ENCODE measurements around the gene RPS2. TPM values are rescaled to one million over a fixed set of nuclear protein-coding genes. Genes with fewer than 3 reads are reported as not detected.
"Not testable (repeated sequence)": the region's sequence is repeated elsewhere in the genome, so short reads cannot be mapped to it uniquely, and the experiment has no call there.

RPS2 gene
- total RNA-seq, result 2,266 TPM
- 2,485 TPM for polyA plus RNA-seq
- long read RNA-seq, donor 1, transcript RPS2-201 (7 exons, 985 nt), result major isoform, 189 of 315 reads
- long read RNA-seq, donor 1, partial matches to known transcripts, result 121 of 315 reads
- long read RNA-seq, donor 1, other reads (novel, unspliced or antisense), result 5 of 315 reads
- long read RNA-seq, donor 2, result 0 reads
- long read RNA-seq, donor 3, transcript RPS2-201 (7 exons, 985 nt), result major isoform, 1,625 of 3,142 reads
- long read RNA-seq, donor 3, partial matches to known transcripts, result 1,390 of 3,142 reads
- long read RNA-seq, donor 3, other reads (novel, unspliced or antisense), result 120 of 3,142 reads
- long read RNA-seq, donor 4, transcript RPS2-201 (7 exons, 985 nt), result major isoform, 786 of 1,609 reads
- long read RNA-seq, donor 4, transcript RPS2-203 (3 exons, 878 nt), result minor isoform, 6 of 1,609 reads
- long read RNA-seq, donor 4, partial matches to known transcripts, result 760 of 1,609 reads
- long read RNA-seq, donor 4, other reads (novel, unspliced or antisense), result 55 of 1,609 reads
- long read RNA-seq, donor 5, transcript RPS2-203 (3 exons, 878 nt), result minor isoform, 11 of 4,440 reads
- long read RNA-seq, donor 5, transcript RPS2-201 (7 exons, 985 nt), result major isoform, 2,335 of 4,440 reads
- long read RNA-seq, donor 5, partial matches to known transcripts, result 1,880 of 4,440 reads
- long read RNA-seq, donor 5, other reads (novel, unspliced or antisense), result 212 of 4,440 reads
- long read RNA-seq, donor 6, transcript RPS2-201 (7 exons, 985 nt), result major isoform, 1,476 of 2,360 reads
- long read RNA-seq, donor 6, transcript RPS2-203 (3 exons, 878 nt), result minor isoform, 6 of 2,360 reads
- long read RNA-seq, donor 6, partial matches to known transcripts, result 769 of 2,360 reads
- long read RNA-seq, donor 6, other reads (novel, unspliced or antisense), result 108 of 2,360 reads
- long read RNA-seq, donor 7, transcript RPS2-201 (7 exons, 985 nt), result major isoform, 1,520 of 2,825 reads
- long read RNA-seq, donor 7, transcript RPS2-203 (3 exons, 878 nt), result minor isoform, 5 of 2,825 reads
- long read RNA-seq, donor 7, partial matches to known transcripts, result 1,167 of 2,825 reads
- long read RNA-seq, donor 7, other reads (novel, unspliced or antisense), result 131 of 2,825 reads
- long read RNA-seq, donor 8, transcript RPS2-201 (7 exons, 985 nt), result major isoform, 725 of 978 reads
- long read RNA-seq, donor 8, partial matches to known transcripts, result 227 of 978 reads
- long read RNA-seq, donor 8, other reads (novel, unspliced or antisense), result 25 of 978 reads
- long read RNA-seq, donor 9, transcript RPS2-201 (7 exons, 985 nt), result major isoform, 799 of 1,372 reads
- long read RNA-seq, donor 9, partial matches to known transcripts, result 504 of 1,372 reads
- long read RNA-seq, donor 9, other reads (novel, unspliced or antisense), result 65 of 1,372 reads
- long read RNA-seq, donor 10, transcript RPS2-201 (7 exons, 985 nt), result major isoform, 1,217 of 1,955 reads
- long read RNA-seq, donor 10, partial matches to known transcripts, result 635 of 1,955 reads
- long read RNA-seq, donor 10, other reads (novel, unspliced or antisense), result 98 of 1,955 reads

DNA sequence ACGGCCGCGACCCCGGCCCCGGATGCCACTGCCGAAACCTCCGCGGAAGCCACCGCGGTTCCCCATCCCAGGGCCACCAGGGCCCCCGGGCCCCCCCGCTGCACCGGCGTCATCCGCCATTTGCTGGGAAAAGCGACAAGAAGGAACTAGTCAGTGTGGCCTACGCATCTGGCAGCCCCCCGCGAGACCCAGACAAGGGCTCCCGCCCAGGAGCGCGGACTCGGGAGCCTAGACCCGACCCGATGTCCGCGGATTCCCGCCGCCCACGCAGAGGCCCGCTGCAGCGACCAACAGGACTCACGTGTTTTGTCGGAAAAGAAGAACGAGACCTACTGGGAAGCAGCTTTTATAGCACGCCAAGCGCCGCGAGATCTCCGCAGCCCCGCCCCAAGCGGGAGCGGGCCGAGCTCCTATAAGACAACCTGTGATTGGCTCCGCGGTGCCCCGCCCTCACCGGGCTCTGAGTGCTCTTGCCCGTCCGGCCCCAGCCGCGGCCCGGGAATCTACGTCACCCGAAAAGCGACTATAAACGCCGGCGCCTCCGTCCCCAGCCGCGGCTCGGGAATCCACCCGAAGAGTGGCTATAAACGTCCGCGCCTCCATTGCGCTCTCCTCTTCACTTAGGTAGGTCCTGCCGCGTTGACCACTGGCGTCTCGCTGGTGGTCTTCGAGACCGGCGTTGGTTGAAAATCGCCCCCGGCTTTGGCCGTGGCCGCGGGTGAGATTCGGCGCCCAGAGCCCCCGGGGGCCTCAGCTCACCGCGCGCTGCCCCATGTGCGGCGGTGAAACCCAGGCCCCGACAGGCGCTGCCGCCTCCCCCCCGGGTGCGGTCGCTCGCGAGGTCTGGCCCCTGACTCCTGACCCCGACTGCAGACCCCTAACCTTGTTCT is at the start of gene RPS2:
Gene RPS2, minus strand, starts transcription at position 321 of the 890 bp plus-strand sequence. Its CDS starts 201 bp downstream, at position 120.
- H3K27ac ChIP-seq (ENCODE audit: low read depth in 1 of 2, low read length in 1 of 2), result peak within 1 kb of the TSS; percentile 91 to 95
- peak; percentile 93 to 99 (median 95) for DNase-seq (ENCODE audit: low read depth in 6 of 9, low spot score in 9 of 9)
- H3K36me3 ChIP-seq (ENCODE audit: control insufficient read depth in 2 of 2, insufficient read depth in 2 of 2, low read length in 1 of 2), result peaks cover 19 to 34% of the 10 kb centered on the region in 2 donors
- WGBS, result under 1% methylated on average over 97 of the region's 97 CpGs
- no peaks in the 10 kb centered on the region for H3K9me3 ChIP-seq (ENCODE audit: control insufficient read depth in 2 of 2, insufficient read depth in 1 of 2, low read length in 1 of 2)
- H3K4me3 ChIP-seq (ENCODE audit: low read length in 2 of 2), result peak within 1 kb of the TSS; percentile 83 to 95
- H3K27me3 ChIP-seq (ENCODE audit: control insufficient read depth in 2 of 2, insufficient read depth in 1 of 2, low read length in 1 of 2), result no peaks in the 10 kb centered on the region
- H3K4me1 ChIP-seq (ENCODE audit: control insufficient read depth in 2 of 2, insufficient read depth in 2 of 2, low read length in 2 of 2), result peaks cover 10 to 43% of the 10 kb centered on the region in 2 donors

DNA sequence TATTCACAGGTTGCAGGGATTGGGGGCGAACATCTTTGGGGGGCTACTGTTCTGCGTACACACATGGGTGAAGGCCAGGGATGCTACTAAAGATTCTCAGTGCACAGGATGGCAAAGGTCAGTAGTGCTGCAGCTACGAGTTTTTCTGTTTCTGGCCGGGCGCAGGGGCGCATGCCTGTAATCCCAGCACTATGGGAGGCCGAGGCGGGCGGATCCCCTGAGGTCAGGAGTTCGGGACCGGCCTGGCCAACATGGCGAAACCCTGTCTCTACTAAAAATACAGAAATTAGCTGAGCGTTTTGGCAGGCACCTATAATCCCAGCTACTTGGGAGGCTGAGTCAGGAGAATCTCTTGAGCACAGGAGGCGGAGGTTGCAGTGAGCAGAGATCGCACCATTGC is 48.9 kb upstream of the RPS2 start:
- Histone ChIP-seq H3K36me3 (ENCODE audit: control insufficient read depth in 2 of 2, insufficient read depth in 2 of 2, low read length in 1 of 2) (no peaks in the 10 kb centered on the region), H3K4me1 (ENCODE audit: control insufficient read depth in 2 of 2, insufficient read depth in 2 of 2, low read length in 2 of 2) (peaks cover 7 to 13% of the 10 kb centered on the region in 2 donors)

DNA sequence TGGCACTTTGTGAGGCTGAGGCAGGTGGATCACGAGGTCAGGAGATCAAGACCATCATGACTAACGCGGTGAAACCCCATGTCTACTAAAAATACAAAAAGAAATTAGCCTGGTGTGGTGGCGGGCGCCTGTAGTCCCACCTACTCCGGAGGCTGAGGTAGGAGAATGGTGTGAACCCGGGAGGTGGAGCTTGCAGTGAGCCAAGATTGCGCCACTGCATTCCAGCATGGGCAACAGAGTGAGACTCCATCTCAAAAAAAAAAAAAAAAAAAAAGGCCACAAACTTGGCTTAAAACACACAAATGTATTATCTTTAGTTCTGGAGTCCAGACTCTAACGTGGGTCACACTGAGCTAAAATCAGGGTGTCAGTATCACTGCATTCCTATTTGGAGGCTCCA is 47.1 kb upstream of the RPS2 start:
- peaks cover 25 to 28% of the 10 kb centered on the region in 2 donors for H3K4me1 ChIP-seq (ENCODE audit: control insufficient read depth in 2 of 2, insufficient read depth in 2 of 2, low read length in 2 of 2)
- not testable (repeated sequence) for H3K27me3 ChIP-seq (ENCODE audit: control insufficient read depth in 2 of 2, insufficient read depth in 1 of 2, low read length in 1 of 2)
- 90% methylated on average over 9 of the region's 9 CpGs for WGBS

More for the DNA sequence above, 48.9 kb upstream of the RPS2 start:
- no peak overlapping the region for H3K4me3 ChIP-seq (ENCODE audit: low read length in 2 of 2)
- 95% methylated on average over 15 of the region's 15 CpGs for WGBS
- no peak for DNase-seq (ENCODE audit: low read depth in 6 of 9, low spot score in 9 of 9)
- peaks cover 7 to 18% of the 10 kb centered on the region in 2 donors for H3K27me3 ChIP-seq (ENCODE audit: control insufficient read depth in 2 of 2, insufficient read depth in 1 of 2, low read length in 1 of 2)
- peaks cover 0 to 8% of the 10 kb centered on the region in 2 donors for H3K9me3 ChIP-seq (ENCODE audit: control insufficient read depth in 2 of 2, insufficient read depth in 1 of 2, low read length in 1 of 2)
- H3K27ac ChIP-seq (ENCODE audit: low read depth in 1 of 2, low read length in 1 of 2), result no peak overlapping the region

DNA sequence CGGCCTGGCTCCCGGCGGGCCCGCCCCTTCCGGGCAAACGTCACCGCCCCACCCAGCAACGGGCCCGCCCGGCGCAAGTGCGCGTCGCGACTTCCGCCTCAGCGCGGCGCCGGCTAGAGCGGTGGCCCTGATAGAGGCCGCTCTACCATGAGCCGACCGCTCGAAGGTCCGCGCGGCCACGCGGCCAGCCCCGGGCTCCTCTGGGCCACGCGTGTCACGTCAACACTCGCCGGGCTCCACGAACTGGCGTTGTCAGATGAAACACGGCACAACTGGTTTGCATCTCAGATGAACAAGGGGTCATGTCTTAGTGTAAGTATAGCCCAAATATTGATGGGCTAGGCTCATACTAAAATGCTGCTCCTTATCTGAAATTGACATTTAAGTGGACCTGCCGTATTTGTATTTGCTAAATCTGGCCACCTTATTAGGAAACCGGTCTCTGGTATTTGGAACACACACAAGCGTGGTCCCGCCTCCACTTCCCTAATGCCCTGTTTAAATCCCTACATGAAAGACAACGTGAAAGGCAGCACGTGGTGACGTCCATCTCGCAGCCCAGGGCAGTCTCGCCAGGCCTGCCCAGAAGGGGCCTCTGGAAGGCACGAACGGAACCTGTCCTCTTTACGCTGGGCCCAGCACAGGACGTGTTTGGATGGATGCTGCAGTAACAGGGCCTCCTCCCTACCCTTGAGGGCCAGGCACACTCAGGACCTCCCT is 45.3 kb upstream of the RPS2 start, which contains the start of gene ZNF598:
Gene ZNF598, minus strand, starts transcription at position 31 of the 720 bp plus-strand sequence.
- Histone ChIP-seq H3K4me3 (ENCODE audit: low read length in 2 of 2) (peak within 1 kb of the TSS; percentile 65 to 85), H3K4me1 (ENCODE audit: control insufficient read depth in 2 of 2, insufficient read depth in 2 of 2, low read length in 2 of 2) (peaks cover 26 to 28% of the 10 kb centered on the region in 2 donors), H3K27me3 (ENCODE audit: control insufficient read depth in 2 of 2, insufficient read depth in 1 of 2, low read length in 1 of 2) (no peaks in the 10 kb centered on the region), H3K27ac (ENCODE audit: low read depth in 1 of 2, low read length in 1 of 2) (peak within 1 kb of the TSS; percentile 62 to 84), H3K9me3 (ENCODE audit: control insufficient read depth in 2 of 2, insufficient read depth in 1 of 2, low read length in 1 of 2) (peaks cover 0 to 3% of the 10 kb centered on the region in 2 donors), H3K36me3 (ENCODE audit: control insufficient read depth in 2 of 2, insufficient read depth in 2 of 2, low read length in 1 of 2) (peaks cover 0 to 6% of the 10 kb centered on the region in 2 donors)
- DNase-seq (ENCODE audit: low read depth in 6 of 9, low spot score in 9 of 9), result peak in 8 of 9 donors; percentile 60 to 88 (median 72)
- WGBS, result 4% methylated on average over 52 of the region's 52 CpGs

More for the DNA sequence above, 47.1 kb upstream of the RPS2 start:
- not testable (repeated sequence) for DNase-seq (ENCODE audit: low read depth in 6 of 9, low spot score in 9 of 9); H3K4me3 ChIP-seq (ENCODE audit: low read length in 2 of 2); H3K36me3 ChIP-seq (ENCODE audit: control insufficient read depth in 2 of 2, insufficient read depth in 2 of 2, low read length in 1 of 2); H3K27ac ChIP-seq (ENCODE audit: low read depth in 1 of 2, low read length in 1 of 2); H3K9me3 ChIP-seq (ENCODE audit: control insufficient read depth in 2 of 2, insufficient read depth in 1 of 2, low read length in 1 of 2)

DNA sequence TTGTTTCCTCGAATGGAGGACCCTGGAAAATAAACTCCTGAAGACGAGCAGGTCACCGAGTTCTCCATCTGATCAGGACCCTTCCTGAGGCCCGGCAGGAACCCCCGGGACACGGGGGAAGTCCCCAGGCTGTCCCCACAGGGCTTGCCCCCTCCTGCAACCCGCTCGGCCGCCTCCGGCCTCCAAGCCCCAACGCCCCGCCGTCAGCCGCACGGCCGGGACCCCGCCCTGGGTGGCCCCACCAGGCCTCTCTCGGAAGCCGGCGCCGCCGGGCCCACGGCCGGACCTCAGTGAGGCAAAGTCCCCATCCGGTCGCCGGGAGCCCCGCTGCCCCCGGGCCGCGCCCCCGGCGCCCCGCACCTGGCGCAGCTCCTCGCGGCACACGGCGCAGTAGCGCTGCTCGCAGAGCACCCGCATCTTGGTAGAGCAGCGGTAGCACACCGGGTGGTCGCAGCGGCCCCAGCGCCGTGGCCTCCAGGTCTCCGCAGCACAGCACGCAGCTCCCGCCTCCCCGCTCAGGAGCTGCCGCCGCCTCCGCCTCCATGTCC is 44.6 kb upstream of the RPS2 start:
- H3K36me3 ChIP-seq (ENCODE audit: control insufficient read depth in 2 of 2, insufficient read depth in 2 of 2, low read length in 1 of 2), result peaks cover 0 to 10% of the 10 kb centered on the region in 2 donors
- WGBS, result under 1% methylated on average over 55 of the region's 55 CpGs
- peaks cover 26 to 32% of the 10 kb centered on the region in 2 donors for H3K4me1 ChIP-seq (ENCODE audit: control insufficient read depth in 2 of 2, insufficient read depth in 2 of 2, low read length in 2 of 2)
- no peaks in the 10 kb centered on the region for H3K27me3 ChIP-seq (ENCODE audit: control insufficient read depth in 2 of 2, insufficient read depth in 1 of 2, low read length in 1 of 2)
- DNase-seq (ENCODE audit: low read depth in 6 of 9, low spot score in 9 of 9), result no peak
- H3K27ac ChIP-seq (ENCODE audit: low read depth in 1 of 2, low read length in 1 of 2), result peak overlapping the region; percentile 40 to 80
- peaks cover 0 to 7% of the 10 kb centered on the region in 2 donors for H3K9me3 ChIP-seq (ENCODE audit: control insufficient read depth in 2 of 2, insufficient read depth in 1 of 2, low read length in 1 of 2)
- H3K4me3 ChIP-seq (ENCODE audit: low read length in 2 of 2), result peak overlapping the region; percentile 54 to 85

DNA sequence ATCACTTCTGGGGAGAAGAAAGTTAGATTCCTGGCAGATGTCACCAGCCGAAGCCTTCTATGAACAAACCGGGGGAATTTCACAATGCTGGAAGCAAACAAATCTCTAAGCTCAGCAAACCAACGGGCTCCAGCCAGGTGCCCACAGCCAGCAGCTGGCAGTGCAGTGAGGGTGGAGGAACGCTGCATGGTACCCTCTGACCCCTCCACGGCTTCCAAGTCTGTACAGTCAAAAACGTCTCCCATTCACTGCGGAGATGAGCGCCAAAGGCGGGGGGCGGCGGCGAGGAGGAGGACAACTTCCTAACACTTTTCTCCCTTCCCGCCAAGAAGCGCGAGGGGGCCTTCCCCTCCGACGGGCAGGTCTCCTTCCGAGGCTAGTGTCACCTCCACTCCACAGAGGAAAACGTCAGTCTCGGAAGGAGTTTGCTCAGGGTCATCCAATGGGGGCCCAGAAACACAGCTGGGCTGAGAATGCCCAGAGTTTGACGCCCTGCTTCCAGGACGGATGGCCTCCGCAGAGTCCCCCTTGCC is 44.1 kb upstream of the RPS2 start:
- 4% methylated on average over 23 of the region's 23 CpGs for WGBS
- Histone ChIP-seq H3K9me3 (ENCODE audit: control insufficient read depth in 2 of 2, insufficient read depth in 1 of 2, low read length in 1 of 2) (peaks cover 0 to 13% of the 10 kb centered on the region in 2 donors), H3K4me1 (ENCODE audit: control insufficient read depth in 2 of 2, insufficient read depth in 2 of 2, low read length in 2 of 2) (peaks cover 26 to 37% of the 10 kb centered on the region in 2 donors), H3K36me3 (ENCODE audit: control insufficient read depth in 2 of 2, insufficient read depth in 2 of 2, low read length in 1 of 2) (peaks cover 0 to 11% of the 10 kb centered on the region in 2 donors), H3K4me3 (ENCODE audit: low read length in 2 of 2) (peak overlapping the region; percentile 54 to 85), H3K27me3 (ENCODE audit: control insufficient read depth in 2 of 2, insufficient read depth in 1 of 2, low read length in 1 of 2) (no peaks in the 10 kb centered on the region), H3K27ac (ENCODE audit: low read depth in 1 of 2, low read length in 1 of 2) (peak overlapping the region; percentile 40 to 80)
- DNase-seq (ENCODE audit: low read depth in 6 of 9, low spot score in 9 of 9), result no peak

DNA sequence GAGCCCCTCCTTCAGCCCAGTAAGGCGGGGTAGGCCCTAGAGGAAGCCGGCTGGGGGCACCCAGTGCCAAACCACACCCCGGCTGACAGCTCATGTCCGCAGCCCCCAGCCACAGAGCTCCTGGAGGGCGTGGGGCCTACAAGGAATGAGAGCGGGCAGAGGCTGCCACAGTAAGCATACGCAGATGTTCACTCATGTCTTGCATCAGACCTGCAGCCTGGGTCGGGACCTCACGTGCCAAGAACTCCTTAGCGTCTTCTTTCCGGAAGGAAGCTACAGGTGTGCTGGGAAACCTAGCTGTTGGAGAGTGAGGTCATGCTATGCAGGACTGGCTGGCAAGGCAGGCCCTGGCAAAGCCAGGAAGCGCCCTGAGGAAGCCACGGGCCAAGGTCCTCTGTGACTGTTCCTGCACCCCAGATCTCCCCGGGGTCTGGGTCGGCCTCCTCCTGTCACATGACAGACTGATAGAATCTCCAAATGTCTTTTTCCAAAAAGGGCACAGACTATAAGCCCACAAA is 43.4 kb upstream of the RPS2 start:
- 10% methylated on average over 15 of the region's 15 CpGs for WGBS
- H3K9me3 ChIP-seq (ENCODE audit: control insufficient read depth in 2 of 2, insufficient read depth in 1 of 2, low read length in 1 of 2), result peaks cover 0 to 13% of the 10 kb centered on the region in 2 donors
- H3K36me3 ChIP-seq (ENCODE audit: control insufficient read depth in 2 of 2, insufficient read depth in 2 of 2, low read length in 1 of 2), result peaks cover 4 to 17% of the 10 kb centered on the region in 2 donors
- no peak for DNase-seq (ENCODE audit: low read depth in 6 of 9, low spot score in 9 of 9)
- no peaks in the 10 kb centered on the region for H3K27me3 ChIP-seq (ENCODE audit: control insufficient read depth in 2 of 2, insufficient read depth in 1 of 2, low read length in 1 of 2)
- peak overlapping the region in 1 of 2 donors; percentile 80 for H3K27ac ChIP-seq (ENCODE audit: low read depth in 1 of 2, low read length in 1 of 2)
- H3K4me3 ChIP-seq (ENCODE audit: low read length in 2 of 2), result peak overlapping the region; percentile 54 to 85
- H3K4me1 ChIP-seq (ENCODE audit: control insufficient read depth in 2 of 2, insufficient read depth in 2 of 2, low read length in 2 of 2), result peaks cover 26 to 40% of the 10 kb centered on the region in 2 donors
